B cell (primary cell): ENCODE data around the gene GMPPA.

ENCODE experiments used
- CTCF ChIP-seq: fragments of 200-600 bp; IDR thresholded peaks from one replicate; pipeline ENCODE4 v1.8.0; 2022; ENCODE audit warnings: antibody characterized with exemption, mild to moderate bottlenecking
- EZH2 ChIP-seq: IDR thresholded peaks from 2 replicates; pipeline ENCODE4 v1.6.1; 2012; ENCODE audit warnings: borderline replicate concordance, low read depth, mild to moderate bottlenecking, moderate library complexity, low read length; ENCODE audit not compliant: insufficient read depth, poor library complexity, severe bottlenecking

- TF ChIP-seq CTCF (no peak), EZH2 (no peak)
These were observed 15.1 kb downstream of the GMPPA start for GRCh38 chr2:219513787-219514186.
